GM18499 (cell line): Measurements from ENCODE around the gene NCOA5.
A peak's percentile ranks its signal among the peaks of the same experiment; 100 is the strongest.
"Not testable (repeated sequence)": the region's sequence is repeated elsewhere in the genome, so short reads cannot be mapped to it uniquely, and the experiment has no call there.

Source experiments
- ATAC-seq: cut with Tn5 transposase; IDR thresholded peaks from one replicate; pipeline ENCODE4 v1.9.1; 2021; ENCODE audit warnings: moderate number of reproducible peaks; ENCODE audit not compliant: insufficient read depth, unreplicated experiment

NCOA5 gene

GRCh38 chr20:46099491-46100287, 9.9 kb upstream of the NCOA5 start:
- no peak for ATAC-seq

GRCh38 chr20:46093531-46093930, 3.8 kb upstream of the NCOA5 start:
- ATAC-seq: no peak

GRCh38 chr20:46091622-46092535, 2.1 kb upstream of the NCOA5 start:
- not testable (repeated sequence) for ATAC-seq

GRCh38 chr20:46089167-46089416, 670 bp downstream of the NCOA5 start:
- peak; percentile 15 for ATAC-seq

GRCh38 chr20:46088409-46089166, 1.2 kb downstream of the NCOA5 start:
- no peak for ATAC-seq

- no peak for ATAC-seq
Observed at GRCh38 chr20:46087161-46087560, 2.6 kb downstream of the NCOA5 start.

- no peak for ATAC-seq
Observed at GRCh38 chr20:46085179-46085851, 4.4 kb downstream of the NCOA5 start.

GRCh38 chr20:46084805-46085178, 5.0 kb downstream of the NCOA5 start:
- ATAC-seq: no peak

GRCh38 chr20:46083531-46084061, 6.2 kb downstream of the NCOA5 start:
- ATAC-seq: no peak

- no peak for ATAC-seq
Observed at GRCh38 chr20:46083101-46083500, 6.7 kb downstream of the NCOA5 start.

- no peak for ATAC-seq
Observed at GRCh38 chr20:46081074-46081473, 8.7 kb downstream of the NCOA5 start.

GRCh38 chr20:46078954-46079353, 10.8 kb downstream of the NCOA5 start:
- no peak for ATAC-seq

- no peak for ATAC-seq
Observed at GRCh38 chr20:46077642-46078305, 12.0 kb downstream of the NCOA5 start.

- ATAC-seq: no peak
Observed at GRCh38 chr20:46076806-46077205, 13.0 kb downstream of the NCOA5 start.

GRCh38 chr20:46074006-46074405, 15.8 kb downstream of the NCOA5 start:
- no peak for ATAC-seq

- no peak for ATAC-seq
Observed at GRCh38 chr20:46073443-46073842, 16.3 kb downstream of the NCOA5 start.

- ATAC-seq: no peak
Observed at GRCh38 chr20:46073024-46073423, 16.7 kb downstream of the NCOA5 start.

- no peak for ATAC-seq
Observed at GRCh38 chr20:46071573-46071972, 18.2 kb downstream of the NCOA5 start.

GRCh38 chr20:46070215-46070900, 19.4 kb downstream of the NCOA5 start:
- no peak for ATAC-seq
